ENCODE data around the gene KRTAP12-2.
A peak's percentile ranks its signal among the peaks of the same experiment; 100 is the strongest.

Gene KRTAP12-2

DNA sequence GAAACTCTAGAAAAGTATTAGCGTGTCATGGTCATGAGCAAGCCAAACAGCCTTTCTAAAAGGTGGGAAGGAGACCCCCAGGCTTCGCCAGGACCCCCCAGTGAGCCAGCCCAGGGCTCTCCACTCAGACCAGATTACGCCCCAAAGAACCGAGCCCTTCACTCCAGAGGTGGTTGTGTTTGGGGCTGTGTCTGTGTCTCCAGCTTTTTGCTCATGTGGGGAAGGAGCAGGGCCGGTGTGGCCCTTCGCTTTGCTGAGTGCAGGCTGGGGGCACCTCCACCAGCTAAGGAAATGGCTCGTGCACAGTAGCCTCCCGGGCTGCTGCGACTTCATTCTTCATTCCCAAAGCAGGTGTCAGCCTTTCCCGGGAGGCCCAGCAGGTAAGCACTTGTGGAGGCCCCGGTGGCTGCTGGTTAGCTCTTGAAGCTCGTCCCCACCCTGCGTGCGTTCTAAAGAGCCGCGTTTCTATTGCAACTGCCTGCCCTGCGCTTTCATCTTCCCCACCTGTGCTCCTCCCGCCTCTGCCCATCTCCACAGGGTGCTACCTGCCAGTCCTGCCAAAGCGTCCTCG lies 44.1 kb upstream of the KRTAP12-2 start:
- TF ChIP-seq YY1 (IDR thresholded peaks at IDR 0.05; ENCODE audit: insufficient read depth, insufficient read length), result no peak
- no peak for TF ChIP-seq SUZ12 (IDR thresholded peaks at IDR 0.05; ENCODE audit: extremely low read depth, insufficient read depth, insufficient read length)
- TF ChIP-seq ZNF274 (IDR thresholded peaks at IDR 0.05; ENCODE audit: low read depth, low read length), result no peak
- Histone ChIP-seq H3K4me1 (ENCODE audit: insufficient read depth, insufficient read length) (peaks cover 43% of the 10 kb centered on the region), H3K9ac (ENCODE audit: insufficient read length, low read depth) (peak overlapping the region; percentile 29), H3K27me3 (ENCODE audit: insufficient read depth, insufficient read length) (peaks cover 98% of the 10 kb centered on the region), H3K9me3 (ENCODE audit: insufficient read depth, low read length) (0 out of 2 replicates have a peak, but pooled peaks cover under 1% of the 10 kb centered on the region), H3K36me3 (ENCODE audit: insufficient read depth, insufficient read length, low read length) (no peaks in the 10 kb centered on the region), H3K4me3 (ENCODE audit: insufficient read length, low read depth) (peak overlapping the region; percentile 29)
- no peak for DNase-seq (ENCODE audit: low read depth, low spot score)

GRCh38 chr21:44710294-44710665 lies 43.6 kb upstream of the KRTAP12-2 start:
- no peak for DNase-seq (ENCODE audit: low read depth, low spot score)
- Histone ChIP-seq H3K4me3 (ENCODE audit: insufficient read length, low read depth) (no peak overlapping the region), H3K27me3 (ENCODE audit: insufficient read depth, insufficient read length) (peaks cover 93% of the 10 kb centered on the region), H3K9ac (ENCODE audit: insufficient read length, low read depth) (peak overlapping the region; percentile 11), H3K4me1 (ENCODE audit: insufficient read depth, insufficient read length) (peaks cover 43% of the 10 kb centered on the region), H3K36me3 (ENCODE audit: insufficient read depth, insufficient read length, low read length) (no peaks in the 10 kb centered on the region), H3K9me3 (ENCODE audit: insufficient read depth, low read length) (no peaks in the 10 kb centered on the region)
- TF ChIP-seq ZNF274 (IDR thresholded peaks at IDR 0.05; ENCODE audit: low read depth, low read length) (no peak), SUZ12 (IDR thresholded peaks at IDR 0.05; ENCODE audit: extremely low read depth, insufficient read depth, insufficient read length) (no peak), YY1 (IDR thresholded peaks at IDR 0.05; ENCODE audit: insufficient read depth, insufficient read length) (no peak)

DNA sequence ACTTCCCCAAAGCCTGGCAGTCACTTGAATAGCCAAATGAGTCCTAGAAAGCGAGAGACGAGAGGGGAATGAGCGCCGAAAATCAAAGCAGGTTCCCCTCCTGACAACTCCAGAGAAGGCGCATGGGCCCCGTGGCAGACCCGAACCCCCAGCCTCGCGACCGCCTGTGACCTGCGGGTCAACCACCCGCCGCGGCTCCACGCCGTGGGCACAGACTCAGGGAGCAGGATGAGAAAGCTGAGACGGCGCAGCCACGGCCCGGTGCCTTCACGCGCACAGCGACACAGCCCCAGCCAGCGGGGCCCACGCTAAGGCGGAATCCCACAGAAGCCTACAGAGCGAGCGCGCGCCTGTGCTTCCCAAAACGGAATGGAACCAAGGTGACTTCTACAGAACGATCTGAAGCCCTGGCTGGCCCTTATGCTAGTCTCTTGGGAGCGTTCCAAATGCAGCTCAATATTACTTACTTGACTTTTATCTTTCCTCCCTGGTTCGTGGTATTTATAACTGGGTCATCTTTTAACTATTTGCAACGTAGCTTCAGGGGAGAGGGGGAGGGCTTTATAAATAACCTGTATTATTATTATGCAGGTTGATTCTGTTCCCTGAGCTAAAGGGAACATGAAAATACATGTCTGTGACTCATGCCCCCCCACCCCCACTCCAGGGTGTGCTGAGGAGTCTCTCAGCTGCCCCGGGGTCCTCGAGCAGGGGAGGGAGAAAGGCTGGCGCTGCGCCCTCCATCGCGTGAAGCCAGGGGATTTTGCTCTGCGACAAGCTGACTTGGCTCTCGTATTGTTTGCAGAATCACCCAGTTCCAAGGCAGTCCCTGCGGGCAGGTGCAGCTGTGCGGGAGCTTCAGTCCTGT lies 42.9 kb upstream of the KRTAP12-2 start:
- no peaks in the 10 kb centered on the region for H3K9me3 ChIP-seq (ENCODE audit: insufficient read depth, low read length)
- peak overlapping the region; percentile 52 for H3K4me3 ChIP-seq (ENCODE audit: insufficient read length, low read depth)
- no peak for TF ChIP-seq YY1 (IDR thresholded peaks at IDR 0.05; ENCODE audit: insufficient read depth, insufficient read length)
- peak overlapping the region; percentile 74 for H3K9ac ChIP-seq (ENCODE audit: insufficient read length, low read depth)
- H3K36me3 ChIP-seq (ENCODE audit: insufficient read depth, insufficient read length, low read length), result no peaks in the 10 kb centered on the region
- DNase-seq (ENCODE audit: low read depth, low spot score), result no peak
- peaks cover 44% of the 10 kb centered on the region for H3K4me1 ChIP-seq (ENCODE audit: insufficient read depth, insufficient read length)
- H3K27me3 ChIP-seq (ENCODE audit: insufficient read depth, insufficient read length), result peaks cover 87% of the 10 kb centered on the region

DNA sequence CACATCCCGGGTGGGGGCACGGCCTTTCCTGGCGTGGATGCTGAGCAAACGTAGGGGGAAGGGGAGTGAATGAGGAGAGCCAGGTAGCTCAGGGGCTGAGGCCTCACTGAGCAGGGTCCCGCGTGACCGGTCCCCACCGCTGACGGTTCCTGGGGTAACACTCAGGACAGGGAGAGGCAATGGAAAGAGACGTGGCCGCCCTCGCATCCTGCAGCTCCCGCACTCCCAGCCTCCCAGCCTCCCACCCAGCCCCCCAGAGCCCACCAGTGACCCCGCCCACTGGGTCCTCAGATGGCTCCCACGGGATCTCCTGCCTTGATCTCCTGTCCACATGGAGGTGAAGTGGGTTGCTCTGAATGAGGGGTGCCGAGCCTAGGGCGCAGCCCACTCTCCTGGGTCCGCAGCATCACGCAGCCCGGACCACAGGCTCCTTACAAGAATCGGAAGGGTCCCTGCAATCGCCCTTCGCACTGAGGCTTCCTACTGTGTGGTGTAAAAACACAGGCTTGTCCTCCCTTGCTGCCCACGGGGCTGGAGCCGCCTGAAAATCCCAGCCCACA lies 42.2 kb upstream of the KRTAP12-2 start:
- H3K36me3 ChIP-seq (ENCODE audit: insufficient read depth, insufficient read length, low read length), result no peaks in the 10 kb centered on the region
- peak overlapping the region; percentile 74 for H3K9ac ChIP-seq (ENCODE audit: insufficient read length, low read depth)
- no peaks in the 10 kb centered on the region for H3K9me3 ChIP-seq (ENCODE audit: insufficient read depth, low read length)
- DNase-seq (ENCODE audit: low read depth, low spot score), result no peak
- peaks cover 50% of the 10 kb centered on the region for H3K4me1 ChIP-seq (ENCODE audit: insufficient read depth, insufficient read length)
- peak overlapping the region; percentile 52 for H3K4me3 ChIP-seq (ENCODE audit: insufficient read length, low read depth)
- TF ChIP-seq SUZ12 (IDR thresholded peaks at IDR 0.05; ENCODE audit: extremely low read depth, insufficient read depth, insufficient read length), result no peak
- TF ChIP-seq ZNF274 (IDR thresholded peaks at IDR 0.05; ENCODE audit: low read depth, low read length), result no peak
- TF ChIP-seq YY1 (IDR thresholded peaks at IDR 0.05; ENCODE audit: insufficient read depth, insufficient read length), result no peak
- H3K27me3 ChIP-seq (ENCODE audit: insufficient read depth, insufficient read length), result peaks cover 84% of the 10 kb centered on the region

- H3K36me3 ChIP-seq (ENCODE audit: insufficient read depth, insufficient read length, low read length), result no peaks in the 10 kb centered on the region
- H3K4me3 ChIP-seq (ENCODE audit: insufficient read length, low read depth), result peak overlapping the region; percentile 52
- H3K4me1 ChIP-seq (ENCODE audit: insufficient read depth, insufficient read length), result peaks cover 56% of the 10 kb centered on the region
- no peak for TF ChIP-seq YY1 (IDR thresholded peaks at IDR 0.05; ENCODE audit: insufficient read depth, insufficient read length)
- TF ChIP-seq SUZ12 (IDR thresholded peaks at IDR 0.05; ENCODE audit: extremely low read depth, insufficient read depth, insufficient read length), result no peak
- no peak for TF ChIP-seq ZNF274 (IDR thresholded peaks at IDR 0.05; ENCODE audit: low read depth, low read length)
- peak overlapping the region; percentile 85 for H3K9ac ChIP-seq (ENCODE audit: insufficient read length, low read depth)
- no peaks in the 10 kb centered on the region for H3K9me3 ChIP-seq (ENCODE audit: insufficient read depth, low read length)
- peaks cover 78% of the 10 kb centered on the region for H3K27me3 ChIP-seq (ENCODE audit: insufficient read depth, insufficient read length)
- DNase-seq (ENCODE audit: low read depth, low spot score), result peak; percentile 69
Observed at GRCh38 chr21:44708213-44708865, 41.6 kb upstream of the KRTAP12-2 start.

- Histone ChIP-seq H3K4me3 (ENCODE audit: insufficient read length, low read depth) (peak overlapping the region; percentile 54), H3K27me3 (ENCODE audit: insufficient read depth, insufficient read length) (peaks cover 69% of the 10 kb centered on the region)
Observed at GRCh38 chr21:44706706-44707581, 40.2 kb upstream of the KRTAP12-2 start.

More at GRCh38 chr21:44706706-44707581, 40.2 kb upstream of the KRTAP12-2 start:
- Histone ChIP-seq H3K9ac (ENCODE audit: insufficient read length, low read depth) (peak overlapping the region; percentile 84), H3K4me1 (ENCODE audit: insufficient read depth, insufficient read length) (peaks cover 68% of the 10 kb centered on the region), H3K36me3 (ENCODE audit: insufficient read depth, insufficient read length, low read length) (no peaks in the 10 kb centered on the region), H3K9me3 (ENCODE audit: insufficient read depth, low read length) (no peaks in the 10 kb centered on the region)
- no peak for DNase-seq (ENCODE audit: low read depth, low spot score)
- TF ChIP-seq ZNF274 (IDR thresholded peaks at IDR 0.05; ENCODE audit: low read depth, low read length) (no peak), SUZ12 (IDR thresholded peaks at IDR 0.05; ENCODE audit: extremely low read depth, insufficient read depth, insufficient read length) (peak; percentile 60)
